Uterus (tissue), 4 donors: ENCODE measurements around the gene THSD7B. TPM values are rescaled to one million over a fixed set of nuclear protein-coding genes. Genes with fewer than 3 reads are reported as not detected.

Experiments
- DNase-seq, 2 donors: peaks; one replicate each; pipeline ENCODE4 v3.0.0-alpha.2; 2019 to 2020
- H3K27ac ChIP-seq, 2 donors: fragments of 200-600 bp; sonication (generic); 1 replicate in 1 of 2; 2 replicates in 1 of 2; pipeline ENCODE4 v1.5.1; 2016 to 2018
- H3K27me3 ChIP-seq, 2 donors: fragments of 200-600 bp; sonication (generic); one replicate each; pipeline ENCODE4 v1.5.1; 2018 to 2019; ENCODE audit warnings: control low read depth in 1 of 2
- H3K36me3 ChIP-seq, 2 donors: fragments of 200-600 bp; sonication (generic); one replicate each; pipeline ENCODE4 v1.5.1; 2019; ENCODE audit warnings: control low read depth in 1 of 2
- H3K4me1 ChIP-seq, 2 donors: fragments of 200-600 bp; sonication (generic); one replicate each; pipeline ENCODE4 v1.5.1; 2018 to 2019; ENCODE audit warnings: control low read depth in 1 of 2
- H3K4me3 ChIP-seq, 2 donors: fragments of 200-600 bp; sonication (generic); 1 replicate in 1 of 2; 2 replicates in 1 of 2; pipeline ENCODE4 v1.5.1; 2018 to 2019; ENCODE audit warnings: mild to moderate bottlenecking in 1 of 2
- H3K9me3 ChIP-seq, 2 donors: fragments of 200-600 bp; sonication (generic); one replicate each; pipeline ENCODE4 v1.5.1; 2019; ENCODE audit warnings: control low read depth in 1 of 2
- POLR2A ChIP-seq, 2 donors: fragments of 450-650 bp; IDR thresholded peaks; one replicate each; pipeline ENCODE4 v1.6.1; 2016; ENCODE audit warnings: antibody characterized with exemption in 2 of 2, mild to moderate bottlenecking in 1 of 2, moderate library complexity in 1 of 2
- intact Hi-C: fragments of 100-400 bp; cut with DNase I; formaldehyde crosslinking; loops from one replicate; pipeline ENCODE4 v1.15.1; 2023; ENCODE audit warnings: low total_unique reads
- total RNA-seq, 4 donors: library from RNA; depleted of rRNA in 3 of 4; stranded (reverse); fragments of >200 nt in 3 of 4; gene quantifications; one replicate each; pipeline versions ENCODE4 v1.1.0 to v1.2.4, GENCODE V29; 2014 to 2023
- TF ChIP-seq, protein P1 (sequence below), 4 experiments: fragments of 200-600 bp in 2 of 4; fragments of 450-650 bp in 2 of 4; sonication (generic) in 2 of 4; IDR thresholded peaks; one replicate each; pipeline ENCODE4 v1.5.1; 2016 to 2019; ENCODE audit warnings: antibody characterized with exemption in 4 of 4, mild to moderate bottlenecking in 2 of 4, moderate library complexity in 1 of 4
- donor health status: DM: yes; HTN: yes; CAD: no.

The THSD7B gene
- total RNA-seq, 4 donors from 2014 or later = 0.26 to 9.6 (median 0.67) TPM; not detected in 1

DNA sequence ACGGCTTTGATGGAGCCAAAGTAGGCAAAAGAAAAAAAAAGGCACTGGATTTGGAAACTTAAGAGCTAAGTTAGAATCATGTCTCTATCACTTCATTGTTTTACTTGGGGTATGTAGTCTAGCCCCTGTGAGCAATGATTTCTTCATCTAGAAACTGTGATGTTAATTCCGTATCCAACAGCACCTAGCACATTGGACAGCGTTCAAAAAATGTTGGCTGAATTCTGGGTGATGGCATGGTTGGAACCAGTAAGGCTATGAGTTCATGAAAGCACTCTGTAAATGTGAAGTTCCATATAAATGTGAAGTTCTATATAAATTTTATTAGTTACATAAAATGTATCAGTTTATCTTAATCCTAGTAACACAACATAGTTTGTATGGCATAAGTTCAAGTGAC, 890.5 kb downstream of the THSD7B start:
- H3K36me3 ChIP-seq = no peaks in the 10 kb centered on the region
- TF ChIP-seq POLR2A (IDR thresholded peaks at IDR 0.05) = no peak
- TF ChIP-seq, protein P1, sequence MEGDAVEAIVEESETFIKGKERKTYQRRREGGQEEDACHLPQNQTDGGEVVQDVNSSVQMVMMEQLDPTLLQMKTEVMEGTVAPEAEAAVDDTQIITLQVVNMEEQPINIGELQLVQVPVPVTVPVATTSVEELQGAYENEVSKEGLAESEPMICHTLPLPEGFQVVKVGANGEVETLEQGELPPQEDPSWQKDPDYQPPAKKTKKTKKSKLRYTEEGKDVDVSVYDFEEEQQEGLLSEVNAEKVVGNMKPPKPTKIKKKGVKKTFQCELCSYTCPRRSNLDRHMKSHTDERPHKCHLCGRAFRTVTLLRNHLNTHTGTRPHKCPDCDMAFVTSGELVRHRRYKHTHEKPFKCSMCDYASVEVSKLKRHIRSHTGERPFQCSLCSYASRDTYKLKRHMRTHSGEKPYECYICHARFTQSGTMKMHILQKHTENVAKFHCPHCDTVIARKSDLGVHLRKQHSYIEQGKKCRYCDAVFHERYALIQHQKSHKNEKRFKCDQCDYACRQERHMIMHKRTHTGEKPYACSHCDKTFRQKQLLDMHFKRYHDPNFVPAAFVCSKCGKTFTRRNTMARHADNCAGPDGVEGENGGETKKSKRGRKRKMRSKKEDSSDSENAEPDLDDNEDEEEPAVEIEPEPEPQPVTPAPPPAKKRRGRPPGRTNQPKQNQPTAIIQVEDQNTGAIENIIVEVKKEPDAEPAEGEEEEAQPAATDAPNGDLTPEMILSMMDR (IDR thresholded peaks at IDR 0.05) = no peak
- no peaks in the 10 kb centered on the region for H3K9me3 ChIP-seq
- DNase-seq = no peak
- H3K4me1 ChIP-seq = no peaks in the 10 kb centered on the region
- no peaks in the 10 kb centered on the region for H3K27me3 ChIP-seq
- no peak overlapping the region for H3K4me3 ChIP-seq
- no peak overlapping the region for H3K27ac ChIP-seq
- intact Hi-C loops = no loop called here

DNA sequence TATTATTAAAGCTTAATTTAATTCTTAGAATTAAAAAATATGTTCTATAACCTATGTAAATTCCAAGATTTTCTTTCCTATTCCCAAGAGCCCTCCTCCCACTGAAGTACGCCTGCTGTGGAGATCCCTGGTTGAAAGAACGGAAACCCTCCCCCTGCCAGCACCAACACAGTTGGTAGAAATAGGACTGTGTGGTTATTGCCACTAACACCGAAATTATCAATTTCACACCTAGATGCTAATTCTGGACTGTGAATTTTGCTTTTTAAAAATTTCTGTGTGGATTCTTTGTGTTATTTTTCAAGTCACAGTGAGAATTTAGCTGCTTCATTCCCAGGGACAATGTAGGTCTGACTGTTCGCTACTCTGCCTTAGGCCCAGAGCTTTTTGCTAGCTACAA, 893.1 kb downstream of the THSD7B start:
- Histone ChIP-seq H3K4me3 (no peak overlapping the region), H3K27me3 (no peaks in the 10 kb centered on the region), H3K4me1 (no peaks in the 10 kb centered on the region), H3K36me3 (no peaks in the 10 kb centered on the region), H3K9me3 (no peaks in the 10 kb centered on the region), H3K27ac (no peak overlapping the region)
- TF ChIP-seq POLR2A (IDR thresholded peaks at IDR 0.05) = no peak
- TF ChIP-seq, protein P1 (IDR thresholded peaks at IDR 0.05) = no peak
- DNase-seq = no peak
- intact Hi-C loops = no loop called here

- no peaks in the 10 kb centered on the region for H3K4me1 ChIP-seq
- H3K27me3 ChIP-seq = no peaks in the 10 kb centered on the region
- no peak overlapping the region for H3K4me3 ChIP-seq
- TF ChIP-seq, protein P1 (IDR thresholded peaks at IDR 0.05) = no peak
- TF ChIP-seq POLR2A (IDR thresholded peaks at IDR 0.05) = no peak
- no peak for DNase-seq
- H3K36me3 ChIP-seq = no peaks in the 10 kb centered on the region
- intact Hi-C loops = no loop called here
- H3K9me3 ChIP-seq = no peaks in the 10 kb centered on the region
- H3K27ac ChIP-seq = no peak overlapping the region
Observed at GRCh38 chr2:137659616-137660015, 894.3 kb downstream of the THSD7B start.

- no peak for TF ChIP-seq POLR2A (IDR thresholded peaks at IDR 0.05)
- TF ChIP-seq, protein P1 (IDR thresholded peaks at IDR 0.05) = no peak
- intact Hi-C loops = no loop called here
- DNase-seq = no peak
- H3K36me3 ChIP-seq = no peaks in the 10 kb centered on the region
- no peak overlapping the region for H3K4me3 ChIP-seq
- no peaks in the 10 kb centered on the region for H3K9me3 ChIP-seq
- no peaks in the 10 kb centered on the region for H3K27me3 ChIP-seq
- no peaks in the 10 kb centered on the region for H3K4me1 ChIP-seq
- no peak overlapping the region for H3K27ac ChIP-seq
Observed at GRCh38 chr2:137670111-137670510, 904.8 kb downstream of the THSD7B start.

- no peaks in the 10 kb centered on the region for H3K4me1 ChIP-seq
- H3K4me3 ChIP-seq = no peak overlapping the region
- H3K9me3 ChIP-seq = no peaks in the 10 kb centered on the region
- no peaks in the 10 kb centered on the region for H3K27me3 ChIP-seq
- H3K36me3 ChIP-seq = no peaks in the 10 kb centered on the region
- no peak overlapping the region for H3K27ac ChIP-seq
- TF ChIP-seq POLR2A (IDR thresholded peaks at IDR 0.05) = no peak
- TF ChIP-seq, protein P1 (IDR thresholded peaks at IDR 0.05) = no peak
- intact Hi-C loops = no loop called here
- DNase-seq = no peak
Observed at GRCh38 chr2:137672989-137673552, 907.7 kb downstream of the THSD7B start.
